H1 (cell line): ENCODE data around the gene UMAD1. TPM values are rescaled to one million over a fixed set of nuclear protein-coding genes. Genes with fewer than 3 reads are reported as not detected.

Source experiments
- CTCF ChIA-PET: fragments of 300-600 bp; sonication (Branson Sonifier 250); formaldehyde crosslinking; loops from one replicate; lab custom pipeline; 2021; ENCODE audit not compliant: partially characterized antibody; lab: Charles Lee
- POLR2A ChIA-PET: fragments of 300-600 bp; sonication (Branson Sonifier 250); formaldehyde crosslinking; loops from one replicate; lab custom pipeline; 2021; ENCODE audit warnings: inconsistent platforms; ENCODE audit not compliant: partially characterized antibody; lab: Charles Lee
- DNase-seq, 2 experiments: peaks; one replicate each; pipeline versions ENCODE4 v3.0.0 to v3.0.0-alpha.2; 2010 to 2022; ENCODE audit warnings: low spot score in 2 of 2, low read depth in 1 of 2, mixed read lengths in 1 of 2
- FAIRE-seq: peaks from 2 replicates; lab custom pipeline; 2011; peaks lifted over from hg19 to GRCh38; lab: Jason Lieb, UNC
- H2AFZ ChIP-seq: 2 replicates; pipeline ENCODE4 v1.8.1; 2012; ENCODE audit warnings: low read length, inconsistent platforms
- H2AK5ac ChIP-seq: 2 replicates; pipeline ENCODE4 v1.6.1; 2013; ENCODE audit warnings: low read depth, low read length
- H2BK120ac ChIP-seq: replicated peaks from 2 replicates; pipeline ENCODE3; 2013; ENCODE audit warnings: low read depth, low read length, inconsistent platforms
- H2BK12ac ChIP-seq: 2 replicates; pipeline ENCODE4 v1.6.1; 2013; ENCODE audit warnings: low read depth, low read length
- H2BK15ac ChIP-seq: 2 replicates; pipeline ENCODE4 v1.6.1; 2013; ENCODE audit warnings: low read length
- H2BK20ac ChIP-seq: 2 replicates; pipeline ENCODE4 v1.6.1; 2013; ENCODE audit warnings: low read length
- H2BK5ac ChIP-seq: 2 replicates; pipeline ENCODE4 v1.6.1; 2013; ENCODE audit warnings: low read depth, low read length
- H3K14ac ChIP-seq: 2 replicates; pipeline ENCODE4 v1.6.1; 2013; ENCODE audit warnings: inconsistent platforms; ENCODE audit not compliant: insufficient read length
- H3K18ac ChIP-seq: 2 replicates; pipeline ENCODE4 v1.6.1; 2013; ENCODE audit warnings: low read length; ENCODE audit errors: extremely low read depth
- H3K23ac ChIP-seq: 2 replicates; pipeline ENCODE4 v1.6.1; 2013; ENCODE audit warnings: inconsistent platforms; ENCODE audit not compliant: insufficient read length
- H3K23me2 ChIP-seq: 2 replicates; pipeline ENCODE4 v1.6.1; 2013; ENCODE audit warnings: low read depth, low read length
- H3K27ac ChIP-seq: 2 replicates; pipeline ENCODE4 v1.6.1; 2011; ENCODE audit warnings: low read depth, low read length, inconsistent platforms
- H3K27me3 ChIP-seq, 4 experiments: replicated peaks in 1 of 4; 1 replicate in 1 of 4; 2 replicates in 3 of 4; pipeline versions ENCODE4 v1.6.1 to v1.8.1; 2011 to 2013; ENCODE audit warnings: low read length in 3 of 4, mild to moderate bottlenecking in 3 of 4, inconsistent platforms in 2 of 4, mixed read lengths in 2 of 4, moderate library complexity in 1 of 4; ENCODE audit not compliant: control insufficient read depth in 3 of 4, insufficient read depth in 3 of 4; ENCODE audit errors: extremely low read depth in 1 of 4
- H3K36me3 ChIP-seq, 4 experiments: 2 replicates each; pipeline versions ENCODE4 v1.6.1 to v1.8.1; 2011 to 2013; ENCODE audit warnings: mild to moderate bottlenecking in 4 of 4, low read length in 3 of 4, moderate library complexity in 2 of 4, control low read depth in 1 of 4, inconsistent platforms in 1 of 4; ENCODE audit not compliant: insufficient read depth in 4 of 4, control insufficient read depth in 2 of 4
- H3K4ac ChIP-seq: replicated peaks from 2 replicates; pipeline ENCODE3; 2013; ENCODE audit warnings: low read length, low read depth, mixed read lengths, inconsistent platforms; ENCODE audit not compliant: insufficient read length
- H3K4me1 ChIP-seq, 4 experiments: replicated peaks in 1 of 4; 1 replicate in 1 of 4; 2 replicates in 3 of 4; pipeline versions ENCODE4 v1.6.1 to v1.8.1; 2011 to 2013; ENCODE audit warnings: low read length in 3 of 4, inconsistent platforms in 2 of 4, mixed read lengths in 1 of 4; ENCODE audit not compliant: insufficient read depth in 4 of 4, control insufficient read depth in 3 of 4
- H3K4me2 ChIP-seq, 2 experiments: 2 replicates each; pipeline versions ENCODE4 v1.6.1 to v1.8.1; 2011 to 2013; ENCODE audit warnings: low read depth in 2 of 2, low read length in 2 of 2, control low read depth in 1 of 2, inconsistent platforms in 1 of 2, mild to moderate bottlenecking in 1 of 2; ENCODE audit not compliant: insufficient read depth in 1 of 2
- H3K4me3 ChIP-seq, 4 experiments: fragments of 200-600, 300-600 bp in 1 of 4; sonication (generic), shearing (Covaris generic), sonication (Bioruptor Twin) in 1 of 4; 2 replicates each; pipeline versions ENCODE4 v1.5.1 to v1.8.1; 2011 to 2016; ENCODE audit warnings: low read length in 4 of 4, low read depth in 3 of 4, control low read depth in 2 of 4, inconsistent platforms in 2 of 4, mild to moderate bottlenecking in 2 of 4, mixed read lengths in 1 of 4, moderate library complexity in 1 of 4; ENCODE audit not compliant: insufficient read depth in 2 of 4; ENCODE audit errors: extremely low read depth in 1 of 4
- H3K56ac ChIP-seq: replicated peaks from 2 replicates; pipeline ENCODE3; 2013; ENCODE audit warnings: low read depth, mild to moderate bottlenecking, mixed read lengths, low read length, inconsistent platforms; ENCODE audit not compliant: insufficient read length
- H3K79me1 ChIP-seq: 2 replicates; pipeline ENCODE4 v1.6.1; 2013; ENCODE audit warnings: low read depth, low read length, control low read depth
- H3K79me2 ChIP-seq, 2 experiments: 2 replicates each; pipeline versions ENCODE4 v1.6.1 to v1.8.1; 2012 to 2013; ENCODE audit warnings: low read length in 2 of 2, mild to moderate bottlenecking in 2 of 2, inconsistent platforms in 1 of 2; ENCODE audit not compliant: insufficient read depth in 2 of 2, control insufficient read depth in 1 of 2
- H3K9ac ChIP-seq, 4 experiments: replicated peaks in 1 of 4; 1 replicate in 1 of 4; 2 replicates in 3 of 4; pipeline versions ENCODE4 v1.6.1 to v1.8.1; 2011 to 2013; ENCODE audit warnings: low read depth in 3 of 4, low read length in 3 of 4, control low read depth in 2 of 4, mild to moderate bottlenecking in 2 of 4, moderate library complexity in 2 of 4, inconsistent platforms in 1 of 4; ENCODE audit errors: extremely low read depth in 1 of 4
- H3K9me3 ChIP-seq, 2 experiments: 2 replicates each; pipeline versions ENCODE4 v1.6.1 to v1.8.1; 2012 to 2013; ENCODE audit warnings: mild to moderate bottlenecking in 2 of 2, moderate library complexity in 2 of 2, control low read depth in 1 of 2, inconsistent platforms in 1 of 2, low read depth in 1 of 2, low read length in 1 of 2, mixed read lengths in 1 of 2; ENCODE audit not compliant: insufficient read depth in 2 of 2
- H4K20me1 ChIP-seq, 2 experiments: replicated peaks in 1 of 2; 2 replicates each; pipeline versions ENCODE3 to v1.8.1; 2011 to 2013; ENCODE audit warnings: inconsistent platforms in 2 of 2, low read length in 2 of 2, mild to moderate bottlenecking in 1 of 2; ENCODE audit not compliant: insufficient read depth in 2 of 2, control insufficient read depth in 1 of 2
- H4K5ac ChIP-seq: 2 replicates; pipeline ENCODE4 v1.6.1; 2013; ENCODE audit warnings: low read length, low read depth, mixed read lengths, inconsistent platforms; ENCODE audit not compliant: insufficient read length
- H4K8ac ChIP-seq: 2 replicates; pipeline ENCODE4 v1.8.0; 2013; ENCODE audit warnings: mild to moderate bottlenecking, moderate library complexity, low read length, inconsistent platforms; ENCODE audit not compliant: insufficient read depth; ENCODE audit errors: extremely low read depth
- H4K91ac ChIP-seq: replicated peaks from 2 replicates; pipeline ENCODE3; 2013; ENCODE audit warnings: low read length, mixed read lengths, inconsistent platforms; ENCODE audit not compliant: insufficient read length
- RAD21 ChIP-seq, 2 experiments: IDR thresholded peaks in 1 of 2; conservative IDR thresholded peaks in 1 of 2; 2 replicates each; pipeline ENCODE4 v1.6.1; 2011; ENCODE audit warnings: low read depth in 2 of 2, low read length in 2 of 2, improper control_type of control experiment in 1 of 2, inconsistent platforms in 1 of 2, mild to moderate bottlenecking in 1 of 2, moderate library complexity in 1 of 2
- WGBS, 2 experiments: shearing (Covaris generic) in 1 of 2; methylation state at CpG; one replicate each; pipeline versions ENCODE4 v1.1.6 to v1.1.7; 2013 to 2015; ENCODE audit warnings: low lambda C conversion rate in 2 of 2, mixed read lengths in 2 of 2, inconsistent platforms in 1 of 2, low coverage in 1 of 2, missing lambda C conversion rate in 1 of 2; ENCODE audit not compliant: insufficient replicate concordance in 2 of 2, insufficient coverage in 1 of 2, insufficient read length in 1 of 2; ENCODE audit errors: extremely low coverage in 1 of 2, missing lambda C conversion rate in 1 of 2; 5-methylcytosine and 5-hydroxymethylcytosine counted together
- polyA plus RNA-seq, 7 experiments: library from polyadenylated mRNA; depleted of rRNA in 3 of 7; stranded (reverse) in 5 of 7; unstranded in 2 of 7; fragments of >200 nt in 5 of 7; fragments of 200-250 nt in 2 of 7; gene quantifications; 1 replicate in 5 of 7; 2 replicates in 1 of 7; 4 replicates in 1 of 7; pipeline versions ENCODE4 v1.2.1 to v1.2.3, GENCODE V29; 2011 to 2013; ENCODE audit warnings: missing spikeins in 2 of 7, mixed read lengths in 2 of 7
- total RNA-seq: library from RNA; stranded (reverse); fragmentation: NEBNext Ultra II Directional; extraction: Animal tissue kit (Norgen Biotek cat#: 25700); gene quantifications from 2 replicates; pipeline ENCODE4 v1.2.1, GENCODE V29; 2021
- TF ChIP-seq, protein P1 (sequence below): IDR thresholded peaks from 2 replicates; pipeline ENCODE4 v1.6.1; 2011; ENCODE audit warnings: low read depth, mild to moderate bottlenecking, low read length; ENCODE audit not compliant: insufficient read depth

The UMAD1 gene
- total and polyA plus RNA-seq, 2 of the 8 experiments (the other 6 are each of a cell fraction or from before 2014, with no cell fraction given) = 10.4 to 12.3 TPM

GRCh38 chr7:7595451-7595850 is 45.1 kb upstream of the UMAD1 start:
- no peak overlapping the region for H3K23ac ChIP-seq
- H3K79me2 ChIP-seq = no peaks in the 10 kb centered on the region
- H3K4me2 ChIP-seq = no peak overlapping the region
- H2BK120ac ChIP-seq = no peak overlapping the region
- H3K56ac ChIP-seq = no peak overlapping the region
- ChIA-PET POLR2A (interaction anchor here (0.8 to 0.9 kb wide), 2 partner anchors 16 to 28 kb away, joined by 3 read pairs; no protein-coding TSS in a partner anchor), CTCF (interaction anchor here (0.6 to 2.4 kb wide), 6 partner anchors 9 to 487 kb away, joined by 3 to 9 read pairs (median 4); no protein-coding TSS in a partner anchor)
- H3K9ac ChIP-seq = no peak overlapping the region
- H2BK15ac ChIP-seq = no peak overlapping the region
- no peak overlapping the region for H4K8ac ChIP-seq
- H4K20me1 ChIP-seq = no peaks in the 10 kb centered on the region
- H2BK20ac ChIP-seq = no peak overlapping the region
- no peak overlapping the region for H3K4ac ChIP-seq
- TF ChIP-seq, protein P1, sequence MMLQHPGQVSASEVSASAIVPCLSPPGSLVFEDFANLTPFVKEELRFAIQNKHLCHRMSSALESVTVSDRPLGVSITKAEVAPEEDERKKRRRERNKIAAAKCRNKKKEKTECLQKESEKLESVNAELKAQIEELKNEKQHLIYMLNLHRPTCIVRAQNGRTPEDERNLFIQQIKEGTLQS = no peak
- TF ChIP-seq RAD21 (IDR thresholded peaks at IDR 0.05 in 1 of 2, conservative IDR thresholded peaks at IDR 0.05 in 1 of 2; ENCODE audit: low read depth in 2 of 2, low read length in 2 of 2) = 0 out of 4 replicates have a peak, but pooled peaks of 1 of the 2 experiments have one; percentile 1
- H3K27ac ChIP-seq = no peak overlapping the region
- no peaks in the 10 kb centered on the region for H3K79me1 ChIP-seq
- H3K23me2 ChIP-seq = no peaks in the 10 kb centered on the region
- no peak overlapping the region for H3K18ac ChIP-seq
- H2AK5ac ChIP-seq = no peak overlapping the region
- H3K4me1 ChIP-seq = no peaks in the 10 kb centered on the region
- peaks cover 2 to 51% (median 27%) of the 10 kb centered on the region in 4 experiments; a peak in 7 of 8 replicates for H3K36me3 ChIP-seq
- H2BK5ac ChIP-seq = no peak overlapping the region
- H3K14ac ChIP-seq = no peak overlapping the region
- no peak overlapping the region for H2BK12ac ChIP-seq
- H3K4me3 ChIP-seq = no peak overlapping the region
- H2AFZ ChIP-seq = no peak overlapping the region
- DNase-seq (no peak), FAIRE-seq (no peak)
- H3K9me3 ChIP-seq = peaks cover 2 to 3% of the 10 kb centered on the region in 2 experiments; a peak in 1 of 4 replicates
- no peak overlapping the region for H4K5ac ChIP-seq
- peaks cover 0 to 2% (median 0%) of the 10 kb centered on the region in 4 experiments; a peak in 1 of 7 replicates for H3K27me3 ChIP-seq
- WGBS, 2 experiments = 93% methylated on average over 1 of the region's 1 CpG; no CpG with 5 or more reads in 1 of the 2 experiments
- no peak overlapping the region for H4K91ac ChIP-seq
